ENCODE measurements around the gene PI4KB.

PI4KB gene

DNA sequence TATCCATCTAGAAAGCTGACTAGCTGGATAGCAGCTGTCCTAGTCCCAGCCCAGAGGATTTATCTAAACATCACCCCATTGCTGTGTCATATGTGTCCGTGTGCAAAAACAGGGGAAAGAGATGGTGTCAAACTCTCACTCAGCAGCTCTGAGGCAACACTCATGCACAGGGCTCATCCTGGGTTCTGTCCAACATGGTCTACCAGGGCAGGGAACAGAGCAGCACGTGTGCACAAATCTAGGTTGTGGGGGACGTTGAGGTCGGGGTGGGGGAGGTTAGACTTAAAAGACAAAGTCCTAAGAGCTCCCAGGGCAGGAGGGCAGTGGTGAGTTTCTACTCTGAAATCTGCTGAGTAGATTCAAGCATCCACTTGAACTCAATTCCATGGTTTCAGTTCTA lies 16.2 kb downstream of the PI4KB start:
- peaks cover 9% of the 10 kb centered on the region for H3K36me3 ChIP-seq (ENCODE audit: insufficient read depth, low read length)
- H3K4me1 ChIP-seq (ENCODE audit: insufficient read depth, low read length), result peaks cover 33% of the 10 kb centered on the region
- no peaks in the 10 kb centered on the region for H3K9me3 ChIP-seq (ENCODE audit: control insufficient read depth, insufficient read depth, low read length)
- H3K9ac ChIP-seq (ENCODE audit: low read depth, low read length), result no peak overlapping the region

DNA sequence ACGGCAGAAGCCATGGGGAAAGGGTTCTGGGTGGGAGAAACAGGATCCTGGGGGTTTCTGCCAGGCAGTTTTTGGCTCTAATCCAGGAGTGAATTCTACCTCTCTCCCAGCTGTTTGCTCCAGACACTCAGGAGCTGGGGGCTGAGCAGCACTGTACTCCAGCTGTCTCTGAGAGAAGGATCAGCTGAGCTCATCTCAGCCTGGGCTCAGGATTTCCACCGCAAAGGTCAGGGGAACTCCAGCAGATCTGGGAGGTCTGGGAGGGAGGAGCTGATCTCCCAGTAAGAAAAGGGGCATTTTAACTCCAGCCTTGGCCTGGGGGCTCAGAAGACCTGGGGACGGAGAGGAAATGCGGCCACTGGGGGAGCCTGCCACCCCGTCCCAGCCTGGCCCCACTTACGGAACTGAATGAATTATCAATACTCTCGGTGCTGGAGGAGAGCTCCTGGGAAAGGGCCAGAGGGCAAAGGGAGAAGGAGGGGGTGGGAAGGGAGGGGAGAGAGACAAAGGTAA lies 17.3 kb downstream of the PI4KB start:
- peak overlapping the region; percentile 8; the same call in 1 of the 2 replicates for H3K9ac ChIP-seq (ENCODE audit: low read depth, low read length)
- H3K36me3 ChIP-seq (ENCODE audit: insufficient read depth, low read length), result peaks cover 12% of the 10 kb centered on the region
- peaks cover 33% of the 10 kb centered on the region for H3K4me1 ChIP-seq (ENCODE audit: insufficient read depth, low read length)
- H3K9me3 ChIP-seq (ENCODE audit: control insufficient read depth, insufficient read depth, low read length), result no peaks in the 10 kb centered on the region

DNA sequence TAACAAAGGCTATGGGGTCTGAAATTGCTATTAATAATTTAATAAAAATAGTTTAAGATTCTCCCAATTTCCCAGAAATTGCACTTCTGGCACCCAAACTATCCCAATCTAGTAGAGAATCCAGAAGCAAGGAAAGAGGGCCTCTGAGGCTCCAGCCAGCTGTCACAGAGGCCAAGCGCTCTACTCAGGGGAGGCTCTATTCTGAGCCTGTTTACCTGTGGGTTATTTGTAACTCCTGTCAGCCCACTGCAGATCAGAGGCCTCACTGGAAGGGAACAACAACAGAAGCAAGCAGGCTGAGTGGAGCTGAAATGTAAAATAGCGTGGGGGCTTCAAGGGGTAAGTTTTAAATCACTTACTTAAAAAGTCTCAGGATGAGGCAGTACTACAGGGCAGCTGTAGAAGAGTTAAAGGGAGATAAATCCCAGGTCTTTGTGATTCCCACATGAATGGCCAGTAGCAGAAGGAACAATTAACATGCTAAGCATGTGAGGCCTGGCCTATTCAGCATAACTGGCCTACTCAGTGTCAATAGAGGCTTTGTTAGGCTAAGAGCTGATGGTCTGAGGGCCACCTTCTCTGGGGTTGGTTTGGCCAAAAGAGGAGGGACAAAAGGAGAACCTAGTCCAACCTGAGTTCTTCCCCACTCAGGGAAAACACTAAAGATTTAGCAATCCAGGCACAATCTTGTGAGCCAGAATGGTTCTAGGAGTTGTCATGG lies 32.3 kb downstream of the PI4KB start:
- Histone ChIP-seq H3K9ac (ENCODE audit: low read depth, low read length) (peak overlapping the region; percentile 5; the same call in 1 of the 2 replicates), H3K9me3 (ENCODE audit: control insufficient read depth, insufficient read depth, low read length) (no peaks in the 10 kb centered on the region), H3K36me3 (ENCODE audit: insufficient read depth, low read length) (peaks cover 22% of the 10 kb centered on the region), H3K4me1 (ENCODE audit: insufficient read depth, low read length) (peaks cover 21% of the 10 kb centered on the region)

DNA sequence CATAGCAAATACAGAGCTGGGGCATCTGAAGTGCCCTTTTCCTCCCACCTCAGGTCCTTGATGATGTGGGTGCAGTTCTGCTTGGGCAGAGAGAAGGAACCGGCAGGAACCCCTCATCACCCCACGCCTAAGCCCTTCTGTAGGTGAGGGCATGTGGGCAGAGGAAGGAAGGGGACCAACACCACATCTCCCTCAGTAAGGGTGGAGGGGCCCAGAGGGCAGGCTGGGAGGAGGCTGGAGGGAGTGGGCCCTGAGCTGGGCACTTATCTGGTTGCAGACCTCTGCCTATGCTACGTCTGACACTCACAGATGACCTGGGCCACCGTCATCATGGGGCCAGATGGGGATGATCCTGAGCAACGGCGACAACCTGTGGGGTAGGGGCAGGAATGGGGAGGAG lies 34.1 kb downstream of the PI4KB start:
- peaks cover 21% of the 10 kb centered on the region for H3K4me1 ChIP-seq (ENCODE audit: insufficient read depth, low read length)
- H3K9me3 ChIP-seq (ENCODE audit: control insufficient read depth, insufficient read depth, low read length), result no peaks in the 10 kb centered on the region
- H3K9ac ChIP-seq (ENCODE audit: low read depth, low read length), result no peak overlapping the region
- peaks cover 23% of the 10 kb centered on the region for H3K36me3 ChIP-seq (ENCODE audit: insufficient read depth, low read length)

DNA sequence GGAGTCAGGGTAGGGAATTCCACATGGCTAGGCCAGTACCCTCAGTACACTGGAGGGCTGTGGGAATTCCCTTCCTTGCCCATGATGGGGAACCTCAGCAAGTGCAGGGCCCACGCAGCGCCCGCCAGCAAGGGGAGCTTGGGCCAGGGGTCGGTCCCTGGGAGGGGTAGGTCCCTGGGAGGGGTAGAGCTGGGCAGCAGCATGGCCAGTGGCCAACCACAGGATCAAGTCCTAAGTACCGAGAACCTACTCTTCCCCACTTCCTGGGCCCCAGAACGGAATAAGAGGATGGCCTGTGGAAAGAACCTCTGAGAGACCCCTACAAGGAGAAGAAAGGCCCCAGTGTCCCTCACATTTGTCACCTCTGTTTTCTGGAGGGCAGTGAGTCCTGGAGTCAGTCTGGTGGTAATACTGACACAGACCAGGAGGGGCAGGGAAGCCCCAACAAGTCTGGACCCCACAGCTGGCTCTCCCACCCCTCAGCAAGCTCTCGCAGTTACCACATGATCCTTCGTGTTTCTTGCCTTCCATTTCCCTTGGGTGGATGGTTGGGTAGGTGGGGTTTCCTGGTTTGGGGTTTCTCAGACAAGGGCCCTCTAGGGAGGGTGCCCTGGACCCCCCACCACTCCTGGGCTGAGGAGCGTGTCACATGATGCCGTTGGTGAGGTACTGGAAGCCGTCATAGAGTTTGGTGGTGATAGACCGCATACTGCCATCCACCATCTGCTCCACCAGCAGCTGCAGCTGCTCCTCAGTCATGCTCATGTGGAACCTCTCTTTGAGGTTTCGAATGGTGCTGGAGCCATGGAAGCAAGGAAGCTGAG lies 34.8 kb downstream of the PI4KB start:
- peaks cover 21% of the 10 kb centered on the region for H3K4me1 ChIP-seq (ENCODE audit: insufficient read depth, low read length)
- peaks cover 26% of the 10 kb centered on the region for H3K36me3 ChIP-seq (ENCODE audit: insufficient read depth, low read length)
- H3K9ac ChIP-seq (ENCODE audit: low read depth, low read length), result no peak overlapping the region
- no peaks in the 10 kb centered on the region for H3K9me3 ChIP-seq (ENCODE audit: control insufficient read depth, insufficient read depth, low read length)

DNA sequence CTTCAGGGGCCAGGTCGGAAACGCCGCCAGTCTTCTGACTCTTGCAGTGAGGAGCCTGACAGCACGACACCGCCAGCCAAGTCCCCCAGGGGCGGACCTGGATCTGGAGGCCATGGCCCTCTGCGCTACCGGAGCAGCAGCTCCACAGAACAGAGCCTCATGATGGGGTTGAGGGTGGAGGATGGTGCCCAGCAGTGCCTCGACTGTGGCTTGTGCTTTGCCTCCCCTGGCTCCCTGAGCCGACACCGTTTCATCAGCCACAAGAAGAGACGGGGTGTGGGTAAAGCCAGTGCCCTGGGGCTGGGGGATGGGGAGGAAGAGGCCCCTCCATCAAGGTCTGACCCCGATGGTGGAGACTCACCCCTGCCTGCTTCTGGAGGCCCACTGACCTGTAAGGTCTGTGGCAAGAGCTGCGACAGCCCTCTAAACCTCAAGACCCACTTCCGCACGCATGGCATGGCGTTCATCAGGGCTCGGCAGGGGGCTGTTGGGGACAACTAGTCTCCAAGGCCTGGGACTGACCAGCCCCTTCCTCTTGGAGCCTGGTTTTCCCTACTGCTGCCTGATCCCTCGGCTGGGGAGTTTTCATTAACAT lies 36.4 kb downstream of the PI4KB start:
- Histone ChIP-seq H3K4me1 (ENCODE audit: insufficient read depth, low read length) (peaks cover 21% of the 10 kb centered on the region), H3K9ac (ENCODE audit: low read depth, low read length) (no peak overlapping the region), H3K36me3 (ENCODE audit: insufficient read depth, low read length) (peaks cover 37% of the 10 kb centered on the region), H3K9me3 (ENCODE audit: control insufficient read depth, insufficient read depth, low read length) (no peaks in the 10 kb centered on the region)

DNA sequence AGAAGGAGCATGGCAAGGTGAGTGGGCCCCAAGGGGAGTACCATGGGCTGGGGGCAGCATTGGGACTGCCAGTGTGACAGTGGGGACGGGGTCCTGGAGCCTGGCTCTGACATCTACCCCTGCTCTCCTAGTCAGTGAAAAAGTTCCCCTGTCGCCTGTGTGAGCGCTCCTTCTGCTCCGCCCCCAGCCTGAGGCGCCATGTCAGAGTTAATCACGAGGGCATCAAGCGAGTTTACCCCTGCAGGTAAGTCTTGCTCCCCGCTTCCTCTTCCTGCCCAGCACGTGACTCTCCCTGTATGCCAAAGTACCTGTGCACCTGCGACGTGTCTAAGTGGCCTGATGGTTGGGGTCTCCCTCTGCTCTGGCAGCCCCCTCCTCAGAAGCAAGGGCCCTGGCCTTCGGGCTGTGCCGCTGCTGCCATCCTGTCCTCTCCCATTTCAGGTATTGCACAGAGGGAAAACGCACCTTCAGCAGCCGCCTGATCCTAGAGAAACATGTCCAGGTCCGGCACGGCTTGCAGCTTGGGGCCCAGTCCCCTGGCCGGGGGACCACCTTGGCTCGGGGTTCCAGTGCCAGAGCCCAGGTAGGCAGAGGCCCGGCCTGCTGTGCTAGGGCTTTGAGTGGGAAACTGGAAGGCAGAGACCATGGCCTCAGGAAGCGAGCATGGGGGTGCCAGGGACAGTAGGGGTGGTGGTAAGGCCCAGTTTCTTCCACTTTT lies 37.1 kb downstream of the PI4KB start:
- peaks cover 15% of the 10 kb centered on the region for H3K4me1 ChIP-seq (ENCODE audit: insufficient read depth, low read length)
- no peak overlapping the region for H3K9ac ChIP-seq (ENCODE audit: low read depth, low read length)
- H3K36me3 ChIP-seq (ENCODE audit: insufficient read depth, low read length), result peaks cover 38% of the 10 kb centered on the region
- no peaks in the 10 kb centered on the region for H3K9me3 ChIP-seq (ENCODE audit: control insufficient read depth, insufficient read depth, low read length)

DNA sequence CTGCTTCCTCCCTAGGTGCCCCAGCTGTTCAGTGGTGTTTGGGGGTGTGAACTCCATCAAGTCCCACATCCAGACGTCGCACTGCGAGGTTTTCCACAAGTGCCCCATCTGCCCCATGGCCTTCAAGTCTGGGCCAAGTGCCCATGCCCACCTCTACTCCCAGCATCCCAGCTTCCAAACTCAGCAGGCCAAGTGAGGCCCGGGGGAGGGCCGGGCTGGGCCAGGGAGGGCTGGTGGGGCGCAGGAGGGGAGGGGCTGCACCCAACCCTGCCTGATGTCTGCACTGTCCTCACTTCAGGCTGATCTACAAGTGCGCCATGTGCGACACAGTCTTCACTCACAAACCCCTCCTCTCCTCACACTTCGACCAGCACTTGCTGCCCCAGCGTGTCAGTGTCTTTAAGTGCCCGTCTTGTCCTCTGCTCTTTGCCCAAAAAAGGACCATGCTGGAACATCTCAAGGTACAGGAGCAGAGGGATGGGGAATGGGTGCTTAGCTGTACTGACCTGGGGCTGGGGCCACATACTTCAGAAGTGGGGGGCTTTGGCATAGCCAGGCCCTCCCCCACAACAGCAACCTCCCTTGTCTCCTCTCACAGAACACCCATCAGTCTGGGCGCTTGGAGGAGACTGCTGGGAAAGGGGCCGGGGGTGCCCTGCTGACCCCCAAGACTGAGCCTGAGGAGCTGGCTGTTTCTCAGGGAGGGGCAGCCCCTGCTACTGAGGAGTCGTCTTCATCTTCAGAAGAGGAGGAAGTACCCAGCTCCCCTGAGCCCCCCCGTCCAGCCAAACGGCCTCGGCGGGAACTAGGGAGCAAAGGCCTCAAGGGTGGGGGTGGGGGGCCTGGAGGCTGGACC lies 37.9 kb downstream of the PI4KB start:
- Histone ChIP-seq H3K9ac (ENCODE audit: low read depth, low read length) (no peak overlapping the region), H3K36me3 (ENCODE audit: insufficient read depth, low read length) (peaks cover 38% of the 10 kb centered on the region), H3K4me1 (ENCODE audit: insufficient read depth, low read length) (peaks cover 8% of the 10 kb centered on the region; the same call in 1 of the 2 replicates), H3K9me3 (ENCODE audit: control insufficient read depth, insufficient read depth, low read length) (no peaks in the 10 kb centered on the region)

DNA sequence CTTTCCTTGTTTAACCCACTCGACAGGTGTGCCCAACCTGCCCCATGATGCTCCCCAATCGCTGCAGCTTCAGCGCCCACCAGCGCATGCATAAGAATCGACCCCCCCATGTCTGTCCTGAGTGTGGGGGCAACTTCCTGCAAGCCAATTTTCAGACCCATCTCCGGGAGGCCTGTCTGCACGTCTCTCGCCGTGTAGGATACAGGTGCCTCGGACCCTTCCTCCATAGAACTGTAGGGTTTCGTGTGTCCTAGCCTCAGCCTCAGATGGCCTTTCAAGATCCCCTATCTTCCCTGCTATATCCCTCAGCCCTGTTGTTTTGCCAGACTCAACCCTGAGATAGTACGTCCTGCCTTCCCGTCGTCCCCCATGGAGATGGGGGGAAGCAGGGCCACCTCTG lies 38.7 kb downstream of the PI4KB start:
- H3K4me1 ChIP-seq (ENCODE audit: insufficient read depth, low read length), result 0 out of 2 replicates have a peak, but pooled peaks cover 4% of the 10 kb centered on the region
- no peak overlapping the region for H3K9ac ChIP-seq (ENCODE audit: low read depth, low read length)
- H3K9me3 ChIP-seq (ENCODE audit: control insufficient read depth, insufficient read depth, low read length), result no peaks in the 10 kb centered on the region
- H3K36me3 ChIP-seq (ENCODE audit: insufficient read depth, low read length), result peaks cover 34% of the 10 kb centered on the region

DNA sequence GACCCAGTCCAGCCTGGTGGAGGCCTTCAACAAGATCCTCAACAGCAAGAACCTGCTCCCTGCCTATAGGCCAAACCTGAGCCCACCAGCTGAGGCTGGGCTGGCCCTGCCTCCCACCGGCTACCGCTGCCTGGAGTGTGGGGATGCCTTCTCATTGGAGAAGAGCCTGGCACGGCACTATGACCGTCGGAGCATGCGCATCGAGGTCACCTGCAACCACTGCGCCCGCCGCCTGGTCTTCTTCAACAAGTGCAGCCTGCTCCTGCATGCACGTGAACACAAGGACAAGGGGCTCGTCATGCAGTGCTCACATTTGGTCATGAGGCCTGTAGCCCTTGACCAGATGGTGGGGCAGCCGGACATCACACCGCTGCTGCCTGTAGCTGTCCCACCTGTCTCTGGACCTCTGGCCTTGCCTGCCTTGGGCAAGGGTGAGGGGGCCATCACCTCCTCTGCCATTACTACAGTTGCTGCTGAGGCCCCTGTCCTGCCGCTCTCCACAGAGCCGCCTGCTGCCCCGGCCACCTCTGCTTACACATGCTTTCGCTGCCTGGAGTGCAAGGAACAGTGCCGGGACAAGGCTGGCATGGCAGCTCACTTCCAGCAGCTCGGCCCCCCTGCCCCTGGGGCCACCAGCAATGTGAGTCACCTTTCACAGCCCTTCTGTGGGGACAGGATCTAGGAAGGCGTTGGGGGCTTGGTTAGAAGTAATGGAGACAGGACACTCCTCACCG lies 39.3 kb downstream of the PI4KB start:
- H3K9ac ChIP-seq (ENCODE audit: low read depth, low read length), result no peak overlapping the region
- H3K9me3 ChIP-seq (ENCODE audit: control insufficient read depth, insufficient read depth, low read length), result no peaks in the 10 kb centered on the region
- H3K4me1 ChIP-seq (ENCODE audit: insufficient read depth, low read length), result 0 out of 2 replicates have a peak, but pooled peaks cover 4% of the 10 kb centered on the region
- peaks cover 34% of the 10 kb centered on the region for H3K36me3 ChIP-seq (ENCODE audit: insufficient read depth, low read length)

DNA sequence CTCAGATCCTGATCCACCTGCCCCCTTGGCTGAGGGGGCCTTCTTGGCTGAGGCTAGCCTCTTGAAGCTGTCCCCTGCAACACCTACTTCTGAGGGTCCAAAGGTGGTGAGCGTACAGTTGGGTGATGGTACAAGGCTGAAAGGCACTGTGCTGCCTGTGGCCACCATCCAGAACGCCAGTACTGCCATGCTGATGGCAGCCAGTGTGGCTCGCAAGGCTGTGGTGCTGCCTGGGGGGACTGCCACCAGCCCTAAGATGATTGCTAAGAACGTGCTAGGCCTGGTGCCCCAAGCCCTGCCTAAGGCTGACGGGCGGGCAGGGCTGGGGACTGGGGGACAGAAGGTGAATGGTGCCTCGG lies 39.9 kb downstream of the PI4KB start:
- Histone ChIP-seq H3K4me1 (ENCODE audit: insufficient read depth, low read length) (0 out of 2 replicates have a peak, but pooled peaks cover 4% of the 10 kb centered on the region), H3K9me3 (ENCODE audit: control insufficient read depth, insufficient read depth, low read length) (no peaks in the 10 kb centered on the region), H3K36me3 (ENCODE audit: insufficient read depth, low read length) (peaks cover 34% of the 10 kb centered on the region), H3K9ac (ENCODE audit: low read depth, low read length) (no peak overlapping the region)

DNA sequence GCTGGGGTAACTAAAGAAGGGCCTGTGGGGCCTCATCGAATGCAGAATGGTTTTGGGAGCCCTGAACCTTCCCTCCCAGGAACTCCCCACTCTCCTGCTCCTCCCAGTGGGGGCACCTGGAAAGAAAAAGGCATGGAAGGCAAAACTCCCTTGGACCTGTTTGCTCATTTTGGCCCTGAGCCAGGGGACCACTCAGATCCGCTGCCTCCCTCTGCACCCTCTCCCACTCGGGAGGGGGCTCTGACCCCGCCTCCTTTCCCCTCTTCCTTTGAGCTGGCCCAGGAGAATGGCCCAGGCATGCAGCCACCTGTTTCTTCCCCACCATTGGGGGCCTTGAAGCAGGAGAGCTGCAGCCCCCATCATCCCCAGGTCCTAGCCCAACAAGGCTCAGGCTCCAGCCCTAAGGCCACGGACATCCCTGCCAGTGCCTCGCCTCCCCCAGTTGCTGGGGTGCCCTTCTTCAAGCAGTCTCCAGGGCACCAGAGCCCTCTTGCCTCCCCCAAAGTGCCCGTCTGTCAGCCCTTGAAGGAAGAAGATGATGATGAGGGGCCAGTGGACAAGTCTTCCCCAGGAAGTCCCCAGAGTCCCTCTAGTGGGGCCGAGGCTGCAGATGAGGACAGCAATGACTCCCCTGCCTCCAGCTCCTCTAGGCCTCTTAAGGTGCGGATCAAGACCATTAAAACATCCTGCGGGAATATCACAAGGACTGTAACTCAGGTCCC lies 40.4 kb downstream of the PI4KB start:
- Histone ChIP-seq H3K4me1 (ENCODE audit: insufficient read depth, low read length) (0 out of 2 replicates have a peak, but pooled peaks cover 4% of the 10 kb centered on the region), H3K9me3 (ENCODE audit: control insufficient read depth, insufficient read depth, low read length) (no peaks in the 10 kb centered on the region), H3K9ac (ENCODE audit: low read depth, low read length) (no peak overlapping the region), H3K36me3 (ENCODE audit: insufficient read depth, low read length) (peaks cover 31% of the 10 kb centered on the region)
